OCI-LY3 (cell line): ENCODE data around the gene SMYD4.

Experiments
- EZH2phosphoT487 ChIP-seq: fragments of 200-600 bp; shearing (Covaris generic); IDR thresholded peaks from 2 replicates; pipeline ENCODE4 v1.6.1; 2018; ENCODE audit warnings: antibody characterized with exemption, mixed run types, low read depth
- TF ChIP-seq, protein P1 (sequence below): fragments of 200-600, 300-600 bp; sonication (generic); IDR thresholded peaks from 2 replicates; pipeline ENCODE4 v1.5.1; 2014; ENCODE audit warnings: antibody characterized with exemption, low read length, low read depth

GRCh38 chr17:1744551-1745512 is 84.9 kb downstream of the SMYD4 start:
- TF ChIP-seq, protein P1, sequence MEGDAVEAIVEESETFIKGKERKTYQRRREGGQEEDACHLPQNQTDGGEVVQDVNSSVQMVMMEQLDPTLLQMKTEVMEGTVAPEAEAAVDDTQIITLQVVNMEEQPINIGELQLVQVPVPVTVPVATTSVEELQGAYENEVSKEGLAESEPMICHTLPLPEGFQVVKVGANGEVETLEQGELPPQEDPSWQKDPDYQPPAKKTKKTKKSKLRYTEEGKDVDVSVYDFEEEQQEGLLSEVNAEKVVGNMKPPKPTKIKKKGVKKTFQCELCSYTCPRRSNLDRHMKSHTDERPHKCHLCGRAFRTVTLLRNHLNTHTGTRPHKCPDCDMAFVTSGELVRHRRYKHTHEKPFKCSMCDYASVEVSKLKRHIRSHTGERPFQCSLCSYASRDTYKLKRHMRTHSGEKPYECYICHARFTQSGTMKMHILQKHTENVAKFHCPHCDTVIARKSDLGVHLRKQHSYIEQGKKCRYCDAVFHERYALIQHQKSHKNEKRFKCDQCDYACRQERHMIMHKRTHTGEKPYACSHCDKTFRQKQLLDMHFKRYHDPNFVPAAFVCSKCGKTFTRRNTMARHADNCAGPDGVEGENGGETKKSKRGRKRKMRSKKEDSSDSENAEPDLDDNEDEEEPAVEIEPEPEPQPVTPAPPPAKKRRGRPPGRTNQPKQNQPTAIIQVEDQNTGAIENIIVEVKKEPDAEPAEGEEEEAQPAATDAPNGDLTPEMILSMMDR = no peak
- TF ChIP-seq EZH2phosphoT487 = no peak
